Measurements from ENCODE around the gene EIF2B4. TPM values are rescaled to one million over a fixed set of nuclear protein-coding genes. Genes with fewer than 3 reads are reported as not detected.

The EIF2B4 gene
- total RNA-seq, 2 donors from 2014 or later: 46.9 to 51.8 TPM

DNA sequence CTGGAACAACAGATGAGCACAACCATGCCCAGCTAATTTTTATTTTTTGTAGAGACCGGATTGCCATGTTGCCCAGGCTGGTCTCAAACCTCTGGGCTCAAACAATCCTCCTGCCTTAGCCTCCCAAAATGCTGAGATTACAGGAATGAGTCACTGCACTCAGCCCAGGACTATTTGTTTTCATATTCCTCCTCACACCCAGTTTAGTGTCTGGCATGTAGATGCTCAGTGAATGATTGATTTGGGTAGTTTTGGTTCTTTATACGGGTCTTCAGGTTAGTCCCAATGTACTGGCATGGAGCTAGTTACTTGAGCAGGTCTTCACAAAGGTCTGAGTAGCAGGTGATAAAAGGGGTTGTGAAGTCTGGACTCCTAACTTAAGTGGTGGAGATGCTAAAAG, 6.2 kb downstream of the EIF2B4 start:
- no peak overlapping the region for H3K27ac ChIP-seq
- no peaks in the 10 kb centered on the region for H3K27me3 ChIP-seq (replicated peaks; ENCODE audit: insufficient read depth)
- H3K36me3 ChIP-seq: peaks cover 15 to 21% of the 10 kb centered on the region in 2 donors
- H3K4me1 ChIP-seq (replicated peaks): peaks cover 5% of the 10 kb centered on the region
- intact Hi-C loops (cut with DNase I): no loop called here
- no peak overlapping the region for H3K4me3 ChIP-seq
- DNase-seq (ENCODE audit: low spot score): no peak
- no peaks in the 10 kb centered on the region for H3K9me3 ChIP-seq
- TF ChIP-seq POLR2AphosphoS5 (IDR thresholded peaks at IDR 0.05): no peak
- TF ChIP-seq, protein P1, sequence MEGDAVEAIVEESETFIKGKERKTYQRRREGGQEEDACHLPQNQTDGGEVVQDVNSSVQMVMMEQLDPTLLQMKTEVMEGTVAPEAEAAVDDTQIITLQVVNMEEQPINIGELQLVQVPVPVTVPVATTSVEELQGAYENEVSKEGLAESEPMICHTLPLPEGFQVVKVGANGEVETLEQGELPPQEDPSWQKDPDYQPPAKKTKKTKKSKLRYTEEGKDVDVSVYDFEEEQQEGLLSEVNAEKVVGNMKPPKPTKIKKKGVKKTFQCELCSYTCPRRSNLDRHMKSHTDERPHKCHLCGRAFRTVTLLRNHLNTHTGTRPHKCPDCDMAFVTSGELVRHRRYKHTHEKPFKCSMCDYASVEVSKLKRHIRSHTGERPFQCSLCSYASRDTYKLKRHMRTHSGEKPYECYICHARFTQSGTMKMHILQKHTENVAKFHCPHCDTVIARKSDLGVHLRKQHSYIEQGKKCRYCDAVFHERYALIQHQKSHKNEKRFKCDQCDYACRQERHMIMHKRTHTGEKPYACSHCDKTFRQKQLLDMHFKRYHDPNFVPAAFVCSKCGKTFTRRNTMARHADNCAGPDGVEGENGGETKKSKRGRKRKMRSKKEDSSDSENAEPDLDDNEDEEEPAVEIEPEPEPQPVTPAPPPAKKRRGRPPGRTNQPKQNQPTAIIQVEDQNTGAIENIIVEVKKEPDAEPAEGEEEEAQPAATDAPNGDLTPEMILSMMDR (IDR thresholded peaks at IDR 0.05): no peak
- no peak for TF ChIP-seq POLR2A (IDR thresholded peaks at IDR 0.05)
- 90% methylated on average over 2 of the region's 2 CpGs for WGBS

DNA sequence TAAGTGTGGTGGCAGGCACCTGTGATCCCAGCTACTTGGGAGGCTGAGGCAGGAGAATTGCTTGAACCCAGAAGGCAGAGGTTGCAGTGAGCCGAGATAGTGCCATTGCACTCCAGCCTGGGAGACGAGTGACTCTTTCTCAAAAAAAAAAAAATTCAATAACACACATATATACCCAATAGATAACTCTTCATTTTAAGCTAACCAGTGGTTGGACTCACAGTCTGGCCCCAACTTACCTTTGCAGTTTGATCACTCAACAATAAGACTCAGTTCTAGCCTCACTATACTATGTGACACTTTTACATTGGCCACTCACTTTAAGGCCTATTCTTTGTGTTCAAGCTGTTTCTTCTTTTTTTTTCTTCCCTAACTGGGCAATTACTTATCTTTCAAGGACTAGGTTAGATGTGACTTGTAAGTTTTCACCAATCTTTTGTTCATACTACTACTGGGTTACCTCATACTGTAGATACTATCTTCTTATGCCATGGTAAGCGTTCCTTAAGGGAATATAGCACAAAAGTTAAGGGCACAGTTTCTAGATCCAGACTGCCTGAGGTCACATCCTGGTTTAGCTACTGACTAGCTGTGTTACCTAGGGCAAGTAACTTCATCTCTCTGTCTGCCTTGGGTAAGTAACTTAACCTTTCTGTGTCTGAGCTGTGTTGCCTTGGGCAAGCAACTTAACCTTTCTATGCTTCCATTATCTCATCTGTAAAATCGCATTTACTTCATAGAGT, 7.3 kb downstream of the EIF2B4 start:
- DNase-seq (ENCODE audit: low spot score): no peak
- Histone ChIP-seq H3K4me1 (replicated peaks) (no peaks in the 10 kb centered on the region), H3K36me3 (peaks cover 14 to 21% of the 10 kb centered on the region in 2 donors), H3K4me3 (no peak overlapping the region), H3K9me3 (no peaks in the 10 kb centered on the region), H3K27ac (no peak overlapping the region), H3K27me3 (replicated peaks; ENCODE audit: insufficient read depth) (no peaks in the 10 kb centered on the region)
- TF ChIP-seq POLR2A (IDR thresholded peaks at IDR 0.05): no peak
- TF ChIP-seq, protein P1 (IDR thresholded peaks at IDR 0.05): no peak
- no peak for TF ChIP-seq POLR2AphosphoS5 (IDR thresholded peaks at IDR 0.05)
- WGBS: 87% methylated on average over 4 of the region's 4 CpGs
- intact Hi-C loops (cut with DNase I): no loop called here

DNA sequence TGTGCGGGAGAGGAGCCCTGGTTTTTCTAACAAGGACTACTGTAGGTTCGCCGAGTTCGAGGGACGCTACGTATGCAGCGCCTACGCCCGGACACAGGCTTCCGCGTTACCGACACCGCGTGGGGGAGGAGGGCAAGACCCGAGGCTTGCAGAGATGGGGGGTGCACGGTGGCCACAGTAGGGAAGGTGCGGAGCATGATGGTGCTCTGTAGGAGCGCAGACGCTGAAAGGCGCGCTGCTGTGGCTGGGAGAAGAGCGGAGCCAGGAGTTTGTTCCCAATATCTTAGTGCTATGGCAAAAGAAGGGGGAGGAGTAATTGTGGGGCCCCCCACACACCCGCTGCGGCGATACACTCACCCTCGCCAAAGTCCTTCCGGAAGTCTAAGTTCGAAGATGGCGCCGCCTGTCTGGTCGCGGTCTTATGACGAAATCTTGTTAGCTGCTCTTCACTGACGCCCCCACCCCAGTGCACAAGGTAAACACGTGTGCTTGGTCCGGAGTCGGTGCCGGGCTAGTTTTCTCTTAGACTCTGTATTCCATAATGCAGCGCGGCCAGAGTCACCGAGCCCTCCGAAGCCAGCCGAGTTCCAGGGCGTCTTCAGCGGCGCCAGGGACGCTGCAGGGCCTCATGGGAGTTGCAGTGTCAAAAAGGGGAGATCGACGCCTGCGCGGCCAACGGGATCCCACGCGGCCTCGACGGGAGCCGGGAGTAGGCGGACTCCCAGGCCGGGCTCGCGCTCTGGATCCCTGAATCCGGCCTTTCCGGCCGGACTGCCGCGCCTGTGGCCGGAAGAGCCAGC, 13.6 kb downstream of the EIF2B4 start, which contains the start of gene GTF3C2:
Gene GTF3C2 (minus strand): TSS at position 383 of the 800 bp plus-strand sequence. CDS start 13,210 bp downstream, outside the sequence.
- Histone ChIP-seq H3K9me3 (no peaks in the 10 kb centered on the region), H3K27ac (peak within 1 kb of the TSS; percentile 79 to 83), H3K27me3 (replicated peaks; ENCODE audit: insufficient read depth) (no peaks in the 10 kb centered on the region), H3K4me1 (replicated peaks) (peaks cover 4% of the 10 kb centered on the region), H3K36me3 (no peaks in the 10 kb centered on the region), H3K4me3 (peak within 1 kb of the TSS; percentile 70 to 87)
- DNase-seq (ENCODE audit: low spot score): peak; percentile 94
- TF ChIP-seq, protein P1 (IDR thresholded peaks at IDR 0.05): no peak
- TF ChIP-seq POLR2A (IDR thresholded peaks at IDR 0.05) (peak; percentile 42), POLR2AphosphoS5 (IDR thresholded peaks at IDR 0.05) (peak; percentile 94)
- WGBS: under 1% methylated on average over 58 of the region's 67 CpGs
- intact Hi-C loops (cut with DNase I): loop anchor here (5.0 kb wide), 1 partner anchor 34 kb away; the partner anchor contains the start of gene MPV17

DNA sequence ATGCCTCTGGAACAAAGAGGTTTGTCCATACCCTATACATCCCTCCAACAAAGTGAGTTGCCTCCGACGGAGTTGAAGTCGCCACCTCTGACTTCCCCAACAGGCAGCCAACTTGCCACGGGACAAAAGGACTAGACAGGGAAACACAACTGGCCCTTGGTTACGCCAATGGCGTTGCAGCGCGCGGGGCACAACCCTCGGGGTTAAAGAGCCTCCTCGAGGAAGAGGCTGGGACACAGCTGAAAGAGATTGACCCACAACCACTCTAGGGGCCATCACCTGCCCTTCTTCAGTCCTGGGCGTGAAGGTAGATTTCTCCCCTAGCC, 14.1 kb downstream of the EIF2B4 start:
- no peak for DNase-seq (ENCODE audit: low spot score)

More for the DNA sequence above, 14.1 kb downstream of the EIF2B4 start:
- no peaks in the 10 kb centered on the region for H3K27me3 ChIP-seq (replicated peaks; ENCODE audit: insufficient read depth)
- peak overlapping the region; percentile 70 to 87 for H3K4me3 ChIP-seq
- H3K27ac ChIP-seq: peak overlapping the region; percentile 79 to 83
- H3K4me1 ChIP-seq (replicated peaks): peaks cover 4% of the 10 kb centered on the region
- TF ChIP-seq, protein P1 (IDR thresholded peaks at IDR 0.05): no peak
- TF ChIP-seq POLR2AphosphoS5 (IDR thresholded peaks at IDR 0.05) (no peak), POLR2A (IDR thresholded peaks at IDR 0.05) (no peak)
- no peaks in the 10 kb centered on the region for H3K9me3 ChIP-seq
- intact Hi-C loops (cut with DNase I): loop anchor here (5.0 kb wide), 1 partner anchor 34 kb away; the partner anchor contains the start of gene MPV17
- WGBS: under 1% methylated on average over 12 of the region's 12 CpGs
- H3K36me3 ChIP-seq: no peaks in the 10 kb centered on the region
